ENCODE results near the gene EGLN3.
"Not testable (repeated sequence)": the region's sequence is repeated elsewhere in the genome, so short reads cannot be mapped to it uniquely, and the experiment has no call there.

Gene EGLN3

DNA sequence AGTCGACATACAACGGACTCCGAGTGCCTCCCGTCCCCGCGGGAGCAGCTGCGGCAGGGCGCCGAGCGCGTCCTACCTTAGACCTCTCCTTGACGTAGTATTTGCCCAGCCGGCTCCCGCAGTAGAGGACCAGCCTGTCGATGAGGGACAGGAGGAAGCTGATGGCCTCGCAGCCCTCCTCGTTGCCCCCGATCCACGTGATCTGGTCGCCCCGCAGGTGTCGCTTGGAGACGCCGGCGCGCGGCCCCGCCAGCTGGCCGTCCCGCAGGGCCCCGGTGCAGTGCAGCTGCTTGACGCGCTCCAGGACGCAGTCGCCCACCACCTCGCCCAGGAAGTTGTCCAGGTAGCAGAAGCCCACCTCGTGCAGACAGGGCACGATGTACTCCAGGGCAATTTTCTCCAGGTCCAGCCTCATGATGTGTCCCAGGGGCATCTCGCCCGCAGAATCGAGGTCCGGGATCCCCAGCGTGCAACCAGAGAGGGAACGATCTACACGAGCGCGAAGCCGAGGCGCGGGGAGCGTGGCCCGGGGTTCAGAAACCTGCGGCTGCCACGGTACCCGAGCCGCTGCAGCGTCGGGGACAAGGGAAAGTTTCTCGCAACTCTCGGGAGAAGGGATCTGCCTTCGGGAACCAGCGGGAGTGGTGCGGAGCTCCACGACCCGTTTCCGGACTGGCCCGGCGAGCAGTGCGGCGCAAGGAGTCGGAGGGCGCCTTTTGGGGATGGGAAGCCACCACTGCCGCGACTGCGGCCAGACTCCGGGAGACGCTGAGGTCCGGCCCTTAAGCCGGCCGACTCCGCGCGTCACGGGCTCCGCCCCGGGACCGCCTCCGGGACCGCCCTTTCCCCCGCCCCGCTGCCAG lies at the start of gene EGLN3:
Gene EGLN3 (minus strand): TSS at position 755 of the 863 bp plus-strand sequence. CDS start 322 bp downstream, at position 433.
- peak in 1 of 3 donors; percentile 34 for DNase-seq (ENCODE audit: low read depth in 3 of 3, low spot score in 1 of 3)

DNA sequence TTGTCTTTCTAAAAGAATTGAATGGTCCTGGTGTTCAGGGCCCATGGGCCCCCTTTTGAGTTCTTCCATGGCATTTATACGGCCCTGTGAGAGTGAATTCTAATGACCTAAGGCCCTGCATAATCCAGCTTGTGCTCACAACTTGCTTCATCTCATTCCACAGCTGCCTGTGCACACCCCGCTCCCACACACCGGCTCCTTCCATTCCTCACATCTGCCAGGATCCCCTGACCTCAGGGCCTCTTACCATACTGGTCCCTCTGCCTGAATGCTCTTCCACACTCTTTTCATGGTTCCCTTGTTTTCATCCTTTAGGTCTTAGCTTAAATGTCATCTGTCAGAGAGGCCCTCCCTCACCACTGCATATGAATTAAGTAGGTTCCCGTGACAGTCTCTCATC lies 49.5 kb upstream of the EGLN3 start:
- no peak for DNase-seq (ENCODE audit: low read depth in 3 of 3, low spot score in 1 of 3)

DNA sequence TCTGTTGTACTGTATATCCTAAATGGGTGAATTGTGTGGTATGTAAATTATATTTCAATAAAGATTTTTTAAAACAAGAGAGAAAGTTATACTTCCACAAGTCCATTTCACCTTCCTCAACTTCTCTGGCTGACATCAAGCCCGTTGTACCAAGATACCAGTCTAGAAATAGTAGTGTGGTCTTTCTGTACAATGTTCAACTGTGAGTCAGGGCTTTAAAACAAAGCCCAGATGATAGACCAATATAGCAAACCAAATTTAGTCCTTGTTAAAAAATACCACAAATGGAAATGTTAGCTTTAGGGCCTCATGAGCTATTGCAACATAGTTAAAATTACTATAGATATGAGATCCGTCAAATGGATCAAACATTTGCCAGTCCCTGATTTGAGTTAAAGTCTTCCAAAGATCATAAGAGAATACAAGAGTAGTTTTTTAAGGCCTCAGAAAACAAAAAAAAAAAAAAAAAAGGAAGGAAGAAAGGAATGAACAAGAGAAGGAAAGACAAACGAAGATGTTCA lies 49.0 kb upstream of the EGLN3 start:
- DNase-seq (ENCODE audit: low read depth in 3 of 3, low spot score in 1 of 3): no peak

DNA sequence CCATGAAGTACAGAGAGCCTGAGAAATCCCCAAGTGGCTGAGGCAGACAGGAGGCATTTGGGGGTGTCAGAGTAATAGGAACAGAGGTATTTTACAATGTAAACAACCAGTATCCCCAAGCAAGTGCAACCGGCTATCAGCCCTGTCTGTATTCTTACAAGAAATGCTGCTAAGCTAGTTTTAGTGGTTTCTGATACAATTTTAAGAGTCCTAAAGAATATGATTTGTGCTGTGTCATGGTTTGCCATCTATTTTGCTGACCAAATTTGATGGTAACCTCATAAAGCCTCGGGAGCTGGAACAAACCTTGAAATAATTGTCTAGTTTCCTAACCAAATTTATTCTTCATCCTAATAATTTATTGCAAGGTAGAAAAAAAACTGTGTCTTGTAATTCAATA lies 46.7 kb upstream of the EGLN3 start:
- DNase-seq (ENCODE audit: low read depth in 3 of 3, low spot score in 1 of 3): no peak

DNA sequence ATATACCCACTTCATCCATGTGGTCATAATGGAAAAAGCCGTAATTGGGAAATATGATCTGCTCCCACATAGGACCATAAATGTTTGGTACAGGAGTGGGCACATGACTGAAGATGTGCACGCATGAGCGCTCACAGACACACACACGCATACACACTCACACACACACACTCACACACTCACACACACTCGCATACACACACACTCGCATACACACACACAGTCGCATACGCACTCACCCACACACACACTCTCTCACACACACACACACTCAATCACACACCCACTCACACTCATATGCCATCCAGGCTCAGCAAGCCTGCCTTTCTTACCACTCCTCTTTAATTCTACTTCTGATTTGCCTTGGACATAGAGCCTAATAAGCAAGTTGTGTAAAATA lies 45.6 kb upstream of the EGLN3 start:
- DNase-seq (ENCODE audit: low read depth in 3 of 3, low spot score in 1 of 3): no peak

DNA sequence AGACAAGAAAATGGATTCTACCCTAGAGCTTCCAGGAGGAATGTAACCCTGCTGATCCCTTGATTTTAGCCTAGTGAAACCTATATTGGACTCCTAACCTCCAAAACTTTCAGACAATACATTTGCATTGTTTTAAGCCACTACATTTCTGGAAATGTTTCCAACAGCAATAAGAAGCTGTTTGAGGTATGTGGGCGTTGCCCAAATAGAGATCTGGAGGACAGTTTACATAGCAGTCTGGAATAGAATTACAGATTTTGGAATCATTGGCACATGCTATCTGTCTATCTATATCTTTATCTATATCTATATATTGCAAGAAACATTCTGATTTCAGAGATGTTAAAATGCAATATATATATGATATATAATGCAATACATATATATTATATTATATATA lies 42.4 kb upstream of the EGLN3 start:
- DNase-seq (ENCODE audit: low read depth in 3 of 3, low spot score in 1 of 3): no peak

DNA sequence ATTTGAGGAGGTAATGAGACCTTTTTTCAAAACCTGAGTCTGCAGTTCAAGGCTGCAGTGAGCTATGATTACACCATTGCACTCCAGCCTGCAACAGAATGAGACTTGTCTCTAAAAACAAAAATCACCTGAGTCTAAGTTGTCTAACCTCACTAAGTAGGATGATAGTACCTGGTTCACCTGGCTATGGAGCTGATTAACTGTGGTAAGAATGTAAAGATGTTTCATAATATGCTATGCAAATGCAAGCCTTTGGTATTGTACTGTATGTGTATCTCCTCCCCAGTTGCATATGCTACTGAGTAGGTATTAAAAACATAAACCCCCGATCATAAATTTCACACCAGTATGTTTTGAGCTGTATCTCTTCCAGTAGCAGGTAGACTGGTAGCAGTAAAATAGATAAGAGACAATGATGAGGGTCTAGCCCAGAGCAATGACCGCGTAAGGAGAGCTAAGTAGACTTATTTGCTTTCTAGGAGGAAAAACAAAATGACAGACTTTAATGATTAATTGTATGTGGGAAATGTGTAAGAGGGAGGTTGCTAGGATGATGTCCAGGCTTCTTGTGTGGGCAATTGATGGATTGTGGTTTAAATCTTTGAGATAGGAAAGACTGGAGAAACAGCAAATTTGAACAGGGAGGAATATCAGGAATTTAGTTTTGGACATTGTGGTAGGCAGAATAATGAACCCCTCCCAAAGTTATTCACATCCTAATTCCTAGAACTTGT lies 41.6 kb upstream of the EGLN3 start:
- no peak for DNase-seq (ENCODE audit: low read depth in 3 of 3, low spot score in 1 of 3)

DNA sequence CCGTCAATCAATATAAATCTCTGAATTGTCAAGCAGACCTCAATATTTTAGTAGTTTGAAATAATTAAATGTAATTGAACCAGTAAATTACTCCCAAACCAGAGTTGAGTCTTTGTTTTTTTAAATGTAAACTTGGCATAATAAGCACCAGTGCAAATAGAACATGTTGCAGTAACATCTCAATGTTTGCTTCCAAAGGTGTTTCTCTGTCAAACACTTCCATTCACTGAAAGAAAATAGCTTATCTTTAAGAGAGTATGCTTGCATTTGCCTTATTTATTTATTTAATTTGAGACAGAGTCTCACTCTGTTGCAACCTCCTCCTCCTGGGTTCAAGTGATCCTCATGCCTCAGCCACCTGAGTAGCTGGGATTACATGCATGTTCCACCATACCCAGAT lies 39.9 kb upstream of the EGLN3 start:
- no peak for DNase-seq (ENCODE audit: low read depth in 3 of 3, low spot score in 1 of 3)

DNA sequence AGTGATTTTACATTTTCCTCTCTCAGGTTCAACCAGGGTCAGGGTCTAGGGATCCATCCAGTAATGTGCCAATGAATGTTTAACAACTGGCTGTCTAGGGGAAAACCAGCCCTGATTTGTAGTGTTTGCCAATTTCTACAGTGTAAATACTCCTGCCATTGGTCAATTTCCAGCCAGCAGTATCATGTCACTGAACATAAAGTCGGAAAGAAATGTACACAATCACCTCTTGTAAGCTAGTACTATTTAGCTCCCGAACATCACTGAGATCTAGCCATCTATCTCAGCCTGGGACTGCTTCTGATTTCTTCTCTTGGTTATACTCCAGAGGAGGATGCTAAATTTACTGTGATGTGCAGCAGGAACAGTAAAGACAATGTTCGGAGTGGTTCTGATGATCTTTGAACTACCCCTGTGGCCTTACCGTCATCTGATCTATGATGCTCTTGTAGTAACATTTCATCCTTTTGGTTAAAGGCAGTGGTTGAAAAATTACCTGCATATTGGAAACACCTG lies 36.7 kb upstream of the EGLN3 start:
- no peak for DNase-seq (ENCODE audit: low read depth in 3 of 3, low spot score in 1 of 3)

DNA sequence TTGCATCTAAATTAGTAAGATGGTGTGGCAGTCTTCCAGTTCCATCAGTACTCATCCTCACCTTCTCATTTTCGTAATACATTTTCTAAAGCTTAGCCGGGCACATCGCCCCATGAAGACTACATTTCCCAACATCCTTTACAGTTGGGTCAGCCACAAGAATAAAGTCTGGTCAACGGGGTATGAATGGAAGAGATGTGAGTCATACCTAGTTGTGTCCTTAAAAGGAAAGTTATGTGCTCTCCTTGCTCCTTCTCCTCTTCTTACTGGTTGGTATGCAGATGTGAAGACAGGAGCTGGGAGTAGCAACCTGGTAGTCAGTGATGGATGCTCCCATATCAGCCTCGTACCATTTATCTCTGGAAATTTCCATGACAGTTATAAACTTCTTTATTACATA lies 35.9 kb upstream of the EGLN3 start:
- DNase-seq (ENCODE audit: low read depth in 3 of 3, low spot score in 1 of 3): no peak

DNA sequence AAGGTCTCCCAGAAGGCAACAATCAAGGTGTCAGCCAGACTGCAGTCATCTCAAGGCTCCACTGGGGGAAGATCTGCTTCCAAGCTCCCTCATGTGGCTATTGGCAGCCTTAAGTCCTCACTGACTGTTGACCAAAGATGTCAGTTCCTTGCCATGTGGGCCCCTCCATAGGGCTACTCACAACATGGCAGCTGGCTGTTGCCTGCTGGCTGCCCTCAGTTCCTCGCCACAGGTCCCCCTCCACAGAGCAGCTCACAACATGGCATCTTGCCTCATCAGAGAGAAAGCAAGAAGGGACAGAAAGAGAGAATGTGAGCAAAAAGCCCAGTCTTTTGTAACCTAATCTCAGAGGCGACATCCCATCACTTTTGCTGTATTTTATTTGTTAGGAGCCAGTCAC lies 34.4 kb upstream of the EGLN3 start:
- DNase-seq (ENCODE audit: low read depth in 3 of 3, low spot score in 1 of 3): no peak

DNA sequence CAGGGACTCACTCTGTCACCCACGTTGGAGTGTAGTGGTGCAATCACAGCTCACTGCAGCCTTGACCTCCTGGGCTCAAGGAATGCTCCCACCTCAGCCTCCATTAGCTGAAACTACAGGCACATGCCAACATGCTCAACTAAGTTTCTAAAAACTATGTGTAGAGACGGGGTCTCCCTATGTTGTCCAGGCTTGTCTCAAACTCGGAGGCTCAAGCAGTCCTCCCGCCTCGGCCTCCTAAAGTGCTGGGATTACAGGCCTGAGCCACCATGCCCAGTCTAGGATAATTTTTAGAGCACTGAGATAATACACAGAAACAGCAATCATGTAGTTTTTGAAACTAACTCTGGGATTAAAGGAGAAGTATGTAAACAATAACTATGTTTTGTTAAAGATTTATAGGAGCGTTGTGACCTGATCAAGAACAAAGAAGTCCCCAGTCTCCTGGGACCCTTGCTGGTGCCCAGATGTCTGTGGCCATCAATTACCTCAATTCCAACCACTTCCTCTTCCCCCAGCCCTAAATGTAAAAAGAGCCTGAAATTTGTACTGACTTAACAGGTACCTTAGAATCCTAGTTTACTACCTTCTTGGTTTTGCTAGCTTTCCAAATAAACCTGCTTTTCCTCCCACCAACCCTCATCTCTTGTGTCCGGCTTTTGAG lies 28.9 kb upstream of the EGLN3 start:
- DNase-seq (ENCODE audit: low read depth in 3 of 3, low spot score in 1 of 3): no peak

DNA sequence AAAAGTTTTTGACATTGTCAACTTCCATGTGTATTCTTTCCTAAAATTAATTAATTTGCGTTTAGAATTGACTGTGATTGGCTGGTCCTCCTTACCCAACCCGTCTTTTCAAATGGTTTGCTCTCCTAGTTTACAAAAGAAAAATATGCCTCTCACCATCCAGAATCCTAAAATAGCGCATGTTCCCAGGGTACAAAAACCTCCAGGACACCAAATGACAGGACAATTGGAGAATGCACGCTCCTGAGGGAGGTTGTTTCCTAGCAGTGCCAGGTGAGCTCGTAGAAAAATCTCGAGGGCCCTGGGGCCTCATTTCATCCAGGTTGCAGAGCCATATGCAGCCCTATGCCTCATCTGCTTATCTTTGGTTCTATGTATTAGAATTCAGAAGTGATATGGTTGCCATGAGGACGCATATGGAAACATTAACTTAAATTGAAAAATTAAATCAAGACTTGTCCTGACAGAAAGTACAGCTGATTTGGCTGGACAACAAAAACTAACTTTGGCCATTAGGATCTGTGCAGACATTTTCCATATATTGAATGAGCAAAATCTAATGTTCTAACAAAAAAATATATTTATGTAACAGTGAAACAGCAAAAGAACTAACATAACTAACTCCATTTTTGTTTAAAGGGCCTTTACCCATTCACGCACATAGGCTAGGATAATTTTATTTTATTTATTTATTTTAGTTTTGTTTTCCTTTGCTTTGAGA lies 28.2 kb upstream of the EGLN3 start:
- no peak for DNase-seq (ENCODE audit: low read depth in 3 of 3, low spot score in 1 of 3)

DNA sequence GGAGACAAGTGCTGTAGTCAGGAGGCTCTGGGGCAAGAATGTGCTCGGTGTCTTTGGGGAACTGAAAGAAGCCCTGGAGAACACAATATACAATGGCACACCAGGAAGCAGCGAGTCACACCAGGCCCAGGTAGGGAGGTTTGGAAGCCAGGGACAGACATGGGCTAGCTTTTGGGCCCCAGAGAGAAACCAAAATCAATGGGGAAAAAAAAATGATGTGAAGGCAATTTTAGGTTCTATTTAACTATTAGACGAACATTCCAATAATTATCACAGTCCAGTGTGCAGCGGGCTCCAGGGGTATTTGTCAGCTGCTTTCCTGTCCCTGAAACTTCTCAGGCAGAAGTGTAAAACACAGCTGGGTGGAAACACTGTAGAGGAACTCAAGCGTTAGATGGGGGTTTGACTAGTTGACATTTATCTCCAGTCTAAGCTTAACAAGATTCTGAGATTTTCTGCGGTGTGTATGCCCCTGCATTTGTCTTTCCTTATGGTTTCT lies 21.8 kb upstream of the EGLN3 start:
- DNase-seq (ENCODE audit: low read depth in 3 of 3, low spot score in 1 of 3): no peak

DNA sequence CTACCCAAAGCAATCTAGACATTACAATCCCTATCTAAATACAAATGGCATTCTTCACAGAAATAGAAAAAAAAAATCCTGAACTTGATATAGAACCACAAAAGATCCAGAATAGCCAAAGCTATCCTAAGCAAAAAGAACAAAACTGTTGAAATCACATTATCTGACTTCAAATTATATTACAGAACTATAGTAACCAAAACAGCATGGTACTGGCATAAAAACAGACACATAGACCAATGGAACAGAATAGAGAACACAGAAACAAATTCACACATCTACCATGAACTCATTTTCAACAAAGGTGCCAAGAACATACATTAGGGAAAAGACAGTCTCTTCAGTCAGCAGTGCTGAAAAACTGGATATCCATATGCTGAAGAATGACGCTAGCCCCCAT lies 19.0 kb upstream of the EGLN3 start:
- not testable (repeated sequence) for DNase-seq (ENCODE audit: low read depth in 3 of 3, low spot score in 1 of 3)

DNA sequence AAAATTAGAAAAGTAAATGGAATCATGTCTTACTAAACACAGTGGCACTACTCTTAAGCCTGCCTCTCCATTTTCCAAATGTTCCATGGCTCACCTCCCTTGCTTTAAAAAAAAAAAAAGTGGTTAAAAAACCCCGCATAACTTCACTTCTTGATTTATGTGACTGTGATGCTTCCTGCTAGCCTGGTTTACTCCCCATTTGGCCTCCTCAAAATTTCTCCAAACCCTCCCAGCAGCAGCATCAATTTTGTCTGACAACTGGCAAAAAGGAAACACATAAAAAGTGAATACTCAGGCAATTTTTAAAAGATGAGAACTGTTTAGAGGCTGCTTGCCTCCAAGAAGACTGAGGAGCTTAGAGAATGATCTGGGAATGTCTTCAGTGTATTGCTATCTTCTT lies 17.8 kb upstream of the EGLN3 start:
- no peak for DNase-seq (ENCODE audit: low read depth in 3 of 3, low spot score in 1 of 3)

DNA sequence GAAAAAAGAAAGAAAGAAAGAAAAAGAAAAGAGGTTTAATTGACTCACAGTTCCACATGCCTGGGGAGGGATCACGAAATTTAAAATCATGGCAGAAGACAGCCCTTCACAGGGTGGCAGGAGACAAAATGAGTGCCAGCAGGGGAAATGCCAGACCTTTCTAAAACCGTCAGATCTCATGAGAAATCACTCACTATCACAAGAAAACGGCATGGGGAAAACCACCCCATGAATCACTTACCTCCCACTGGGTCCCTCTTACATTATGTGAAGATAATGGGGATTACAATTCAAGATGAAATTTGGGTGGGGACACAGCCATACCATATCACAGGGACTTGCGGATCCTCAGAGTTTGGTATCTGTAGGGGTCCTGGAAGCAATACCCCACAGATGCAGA lies 16.3 kb upstream of the EGLN3 start:
- no peak for DNase-seq (ENCODE audit: low read depth in 3 of 3, low spot score in 1 of 3)

DNA sequence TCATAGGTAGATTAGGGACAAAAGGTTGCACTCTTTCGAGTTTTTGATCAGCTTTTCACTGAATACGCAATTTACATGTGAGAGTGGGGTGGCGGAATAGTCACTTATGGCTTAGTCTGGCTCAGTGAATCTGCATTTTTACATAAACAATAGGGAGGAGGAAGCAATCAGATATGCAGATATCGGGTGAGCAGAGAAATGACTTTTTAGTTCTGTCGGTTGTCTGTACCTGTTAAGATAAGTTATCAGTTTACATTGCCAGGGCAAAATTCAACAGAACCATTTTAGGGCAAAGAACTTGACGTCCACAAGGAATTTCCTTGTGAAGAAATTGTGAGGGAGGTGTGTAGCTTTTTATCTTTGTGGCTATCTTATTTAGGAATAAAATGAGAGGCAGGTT lies 15.4 kb upstream of the EGLN3 start:
- DNase-seq (ENCODE audit: low read depth in 3 of 3, low spot score in 1 of 3): no peak

DNA sequence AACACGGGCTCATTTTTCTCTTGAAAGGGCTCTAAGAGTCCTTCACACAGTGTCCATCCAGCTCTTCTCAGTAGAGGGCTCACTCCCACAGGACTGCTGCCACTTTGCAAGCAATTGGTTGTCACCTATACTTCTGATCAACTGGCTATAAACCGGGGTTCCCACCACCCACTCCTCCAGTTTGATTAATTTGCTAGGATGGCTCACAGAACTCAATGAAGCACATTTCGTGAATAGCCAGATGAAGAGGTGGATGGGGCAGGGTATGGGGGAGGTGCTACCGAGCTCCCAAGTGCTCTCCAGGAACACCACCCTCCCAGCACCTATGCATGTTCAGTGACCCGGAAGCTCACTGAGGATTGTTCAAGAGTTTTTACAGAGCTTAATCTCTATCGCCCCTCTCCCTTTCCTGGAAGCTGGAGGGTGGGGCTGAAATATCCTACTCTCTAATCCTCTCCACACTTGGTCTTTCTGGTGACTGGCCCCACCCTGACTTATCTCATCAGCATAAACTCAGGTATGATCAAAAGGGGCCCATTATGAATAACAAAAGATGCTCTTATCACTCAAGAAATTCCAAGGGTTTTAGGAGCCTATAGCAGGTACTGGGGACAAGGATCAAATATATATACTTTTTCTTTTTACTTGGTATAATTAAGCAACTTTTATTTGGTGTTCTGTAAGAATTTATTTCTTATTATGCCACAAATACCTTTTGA lies 13.9 kb upstream of the EGLN3 start:
- DNase-seq (ENCODE audit: low read depth in 3 of 3, low spot score in 1 of 3): no peak

DNA sequence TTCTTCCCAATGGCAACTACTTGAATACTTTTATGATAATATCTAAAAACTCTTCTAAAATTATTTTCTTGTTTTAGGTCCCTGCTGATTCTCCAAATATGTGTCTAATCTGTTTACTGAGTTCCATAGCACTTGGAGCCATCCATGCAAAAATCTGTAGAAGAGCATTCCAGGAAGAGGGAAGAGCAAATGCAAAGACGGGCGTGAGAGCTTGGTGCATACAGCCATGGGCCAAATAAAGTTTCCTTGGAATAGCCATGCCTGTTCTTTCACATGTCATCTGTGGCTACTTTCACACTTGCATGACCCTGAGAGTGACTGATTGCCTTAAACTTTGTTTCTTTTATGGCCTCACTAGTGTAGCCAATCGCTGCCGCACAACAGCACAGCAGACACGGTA lies 13.0 kb upstream of the EGLN3 start:
- no peak for DNase-seq (ENCODE audit: low read depth in 3 of 3, low spot score in 1 of 3)

Data from stimulated activated CD4-positive, alpha-beta T cell treated with anti-CD3 and anti-CD28 coated beads, TNF-alpha, amount 100 ng/mL, for 1 hour (primary cell).